HepG2 (cell line): Measurements from ENCODE around the gene GPS1. TPM values are rescaled to one million over a fixed set of nuclear protein-coding genes. Genes with fewer than 3 reads are reported as not detected.

Source experiments
- ASH2L ChIP-seq: fragments of 300-600, 200-600 bp; sonication (generic); IDR thresholded peaks from 2 replicates; pipeline ENCODE4 v1.7.0; 2017; ENCODE audit warnings: low read depth, mild to moderate bottlenecking, moderate library complexity, mixed read lengths, low read length; ENCODE audit not compliant: insufficient read length
- CEBPG ChIP-seq: IDR thresholded peaks from 2 replicates; pipeline ENCODE4 v1.6.1; 2016
- CREB1 ChIP-seq, 2 experiments: fragments of 450-650 bp in 1 of 2; IDR thresholded peaks; 2 replicates each; pipeline ENCODE4 v1.6.1; 2016 to 2017; ENCODE audit warnings: control low read depth in 1 of 2, mild to moderate bottlenecking in 1 of 2, missing compliant biosample characterization in 1 of 2, missing genetic modification characterization in 1 of 2
- FOXK1 ChIP-seq: sonication (generic); formaldehyde crosslinking; IDR thresholded peaks from 2 replicates; pipeline ENCODE4 v1.4.0; 2020; ENCODE audit warnings: low read depth, missing genetic modification reagents, borderline replicate concordance
- GATAD2A ChIP-seq: IDR thresholded peaks from 2 replicates; pipeline ENCODE4 v1.6.1; 2016
- GFI1 ChIP-seq: sonication (generic); formaldehyde crosslinking; IDR thresholded peaks from 2 replicates; pipeline ENCODE4 v1.5.0; 2020; ENCODE audit warnings: missing genetic modification reagents, mild to moderate bottlenecking, borderline replicate concordance
- HDAC2 ChIP-seq: sonication (generic); formaldehyde crosslinking; IDR thresholded peaks from 2 replicates; pipeline ENCODE4 v1.4.0; 2020; ENCODE audit warnings: missing genetic modification reagents
- MAZ ChIP-seq, 2 experiments: sonication (generic) in 1 of 2; formaldehyde crosslinking in 1 of 2; IDR thresholded peaks; 2 replicates each; pipeline versions ENCODE4 v1.5.0 to v1.6.1; 2012 to 2020; ENCODE audit warnings: low read depth in 2 of 2, mild to moderate bottlenecking in 2 of 2, borderline replicate concordance in 1 of 2, improper control_type of control experiment in 1 of 2, low read length in 1 of 2, missing genetic modification reagents in 1 of 2, moderate library complexity in 1 of 2
- MBD4 ChIP-seq: IDR thresholded peaks from 2 replicates; pipeline ENCODE4 v1.6.1; 2012; ENCODE audit warnings: low read length, inconsistent platforms, borderline replicate concordance
- PHF20 ChIP-seq: sonication (generic); formaldehyde crosslinking; IDR thresholded peaks from 2 replicates; pipeline ENCODE4 v1.5.0; 2020; ENCODE audit warnings: mild to moderate bottlenecking, missing genetic modification reagents
- SRSF4 ChIP-seq: fragments of 200-400 bp; formaldehyde crosslinking; IDR thresholded peaks from one replicate; pipeline ENCODE4 v1.6.1; 2018; ENCODE audit warnings: mild to moderate bottlenecking, low read depth, low read length, moderate library complexity; ENCODE audit not compliant: poor library complexity, severe bottlenecking
- THRA ChIP-seq: sonication (generic); formaldehyde crosslinking; IDR thresholded peaks from 2 replicates; pipeline ENCODE4 v1.4.0; 2020; ENCODE audit warnings: missing genetic modification reagents, borderline replicate concordance
- ZBTB44 ChIP-seq: sonication (generic); formaldehyde crosslinking; IDR thresholded peaks from 2 replicates; pipeline ENCODE4 v1.4.0; 2020; ENCODE audit warnings: missing genetic modification reagents
- ZNF180 ChIP-seq: sonication (generic); formaldehyde crosslinking; IDR thresholded peaks from 2 replicates; pipeline ENCODE4 v1.4.0; 2020; ENCODE audit warnings: low read depth, missing genetic modification reagents, borderline replicate concordance
- ZNF343 ChIP-seq: sonication (generic); formaldehyde crosslinking; IDR thresholded peaks from 2 replicates; pipeline ENCODE4 v1.4.0; 2020; ENCODE audit warnings: mild to moderate bottlenecking, missing genetic modification reagents
- ZNF383 ChIP-seq: sonication (generic); formaldehyde crosslinking; IDR thresholded peaks from 2 replicates; pipeline ENCODE4 v1.4.0; 2020; ENCODE audit warnings: missing genetic modification reagents, mild to moderate bottlenecking, borderline replicate concordance
- ZNF543 ChIP-seq: sonication (generic); formaldehyde crosslinking; IDR thresholded peaks from 2 replicates; pipeline ENCODE4 v1.4.0; 2020; ENCODE audit warnings: mild to moderate bottlenecking, missing genetic modification reagents
- ZNF615 ChIP-seq: sonication (generic); formaldehyde crosslinking; IDR thresholded peaks from 2 replicates; pipeline ENCODE4 v1.5.0; 2020; ENCODE audit warnings: mild to moderate bottlenecking, missing genetic modification reagents, borderline replicate concordance
- ZNF839 ChIP-seq: sonication (generic); formaldehyde crosslinking; IDR thresholded peaks from 2 replicates; pipeline ENCODE4 v1.4.0; 2020; ENCODE audit warnings: missing genetic modification reagents, mild to moderate bottlenecking, borderline replicate concordance
- polyA plus RNA-seq, 8 experiments: library from polyadenylated mRNA; depleted of rRNA in 3 of 8; stranded (reverse) in 7 of 8; unstranded in 1 of 8; fragments of >200 nt; fragmentation: Illumina TruSeq in 4 of 8; extraction: Trizol in 4 of 8; gene quantifications; 2 replicates each; pipeline versions ENCODE4 v1.2.1 to v1.2.3, GENCODE V29; 2011 to 2016; ENCODE audit warnings: low read depth in 4 of 8, missing spikeins in 1 of 8, mixed read lengths in 1 of 8; ENCODE audit not compliant: insufficient read depth in 1 of 8
- total RNA-seq, 5 experiments: library from RNA; depleted of rRNA; stranded (reverse); fragments of >200 nt; fragmentation: Illumina TruSeq; extraction: Trizol; gene quantifications; 2 replicates each; pipeline ENCODE4 v1.2.3, GENCODE V29; 2016; ENCODE audit warnings: low read depth in 1 of 5
- TF ChIP-seq, protein P1 (sequence below): sonication (generic); formaldehyde crosslinking; conservative IDR thresholded peaks from 2 replicates; pipeline ENCODE4 v1.4.0; 2020; ENCODE audit warnings: missing genetic modification reagents
- TF ChIP-seq, protein P2 (sequence below): IDR thresholded peaks from 2 replicates; pipeline ENCODE4 v1.6.1; 2018; ENCODE audit warnings: missing genetic modification reagents, mild to moderate bottlenecking, missing compliant biosample characterization

Gene GPS1
- total and polyA plus RNA-seq, 2 of the 13 experiments (the other 11 are each of a cell fraction or from before 2014, with no cell fraction given), result 124 to 128 TPM

DNA sequence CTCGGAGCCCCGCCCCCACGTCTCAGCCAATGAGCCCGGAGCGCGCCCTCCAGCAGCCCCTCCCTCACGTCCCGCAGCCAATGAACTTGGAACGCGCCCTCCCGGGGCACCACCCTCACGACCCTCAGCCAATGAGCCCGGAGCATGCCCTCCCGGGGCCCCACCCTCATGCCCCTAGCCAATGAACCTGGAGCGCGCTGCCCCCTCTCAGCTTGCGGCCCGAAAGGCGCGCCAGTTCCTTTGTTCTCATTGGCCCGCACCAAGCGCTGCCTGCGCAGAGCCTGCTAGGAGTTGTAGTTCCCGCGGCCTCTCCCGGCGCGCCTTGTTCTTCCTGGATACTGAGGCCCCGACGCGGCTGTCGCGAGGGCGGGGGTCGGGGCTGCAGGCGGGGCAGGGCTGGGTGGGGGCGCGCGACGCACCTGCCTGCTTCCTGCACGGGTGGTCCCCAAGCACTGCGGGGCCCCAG is 28.7 kb upstream of the GPS1 start, which contains the start of gene LRRC45 (continued):
- TF ChIP-seq ZNF383 (CRISPR knock-in tag) (no peak), ZBTB44 (CRISPR knock-in tag) (0 out of 2 replicates have a peak, but pooled peaks have one; percentile 14), GATAD2A (CRISPR knock-in tag) (0 out of 2 replicates have a peak, but pooled peaks have one; percentile 2), ZNF543 (CRISPR knock-in tag) (0 out of 2 replicates have a peak, but pooled peaks have one; percentile 15), GFI1 (no peak), MAZ (IDR thresholded peaks at IDR 0.05; ENCODE audit: borderline replicate concordance, low read depth, low read length) (peak; percentile 97), MAZ (CRISPR knock-in tag; IDR thresholded peaks at IDR 0.05; ENCODE audit: low read depth) (peak; percentile 61), MBD4 (no peak), ZNF343 (CRISPR knock-in tag) (peak; percentile 16; the same call in 1 of the 2 replicates), ASH2L (peak; percentile 41), FOXK1 (0 out of 2 replicates have a peak, but pooled peaks have one; percentile 47), ZNF180 (no peak), ZNF839 (CRISPR knock-in tag) (no peak), PHF20 (CRISPR knock-in tag) (peak; percentile 22; the same call in 1 of the 2 replicates), ZNF615 (CRISPR knock-in tag) (no peak), CEBPG (CRISPR knock-in tag) (0 out of 2 replicates have a peak, but pooled peaks have one; percentile 5), HDAC2 (no peak), SRSF4 (no peak), CREB1 (IDR thresholded peaks at IDR 0.05) (peak; percentile 82), CREB1 (CRISPR knock-in tag; IDR thresholded peaks at IDR 0.05) (no peak), THRA (CRISPR knock-in tag) (0 out of 2 replicates have a peak, but pooled peaks have one; percentile 4)
- TF ChIP-seq, protein P1, sequence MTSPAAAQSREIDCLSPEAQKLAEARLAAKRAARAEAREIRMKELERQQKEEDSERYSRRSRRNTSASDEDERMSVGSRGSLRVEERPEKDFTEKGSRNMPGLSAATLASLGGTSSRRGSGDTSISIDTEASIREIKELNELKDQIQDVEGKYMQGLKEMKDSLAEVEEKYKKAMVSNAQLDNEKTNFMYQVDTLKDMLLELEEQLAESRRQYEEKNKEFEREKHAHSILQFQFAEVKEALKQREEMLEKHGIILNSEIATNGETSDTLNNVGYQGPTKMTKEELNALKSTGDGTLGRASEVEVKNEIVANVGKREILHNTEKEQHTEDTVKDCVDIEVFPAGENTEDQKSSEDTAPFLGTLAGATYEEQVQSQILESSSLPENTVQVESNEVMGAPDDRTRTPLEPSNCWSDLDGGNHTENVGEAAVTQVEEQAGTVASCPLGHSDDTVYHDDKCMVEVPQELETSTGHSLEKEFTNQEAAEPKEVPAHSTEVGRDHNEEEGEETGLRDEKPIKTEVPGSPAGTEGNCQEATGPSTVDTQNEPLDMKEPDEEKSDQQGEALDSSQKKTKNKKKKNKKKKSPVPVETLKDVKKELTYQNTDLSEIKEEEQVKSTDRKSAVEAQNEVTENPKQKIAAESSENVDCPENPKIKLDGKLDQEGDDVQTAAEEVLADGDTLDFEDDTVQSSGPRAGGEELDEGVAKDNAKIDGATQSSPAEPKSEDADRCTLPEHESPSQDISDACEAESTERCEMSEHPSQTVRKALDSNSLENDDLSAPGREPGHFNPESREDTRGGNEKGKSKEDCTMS, result no peak
- TF ChIP-seq, protein P2, sequence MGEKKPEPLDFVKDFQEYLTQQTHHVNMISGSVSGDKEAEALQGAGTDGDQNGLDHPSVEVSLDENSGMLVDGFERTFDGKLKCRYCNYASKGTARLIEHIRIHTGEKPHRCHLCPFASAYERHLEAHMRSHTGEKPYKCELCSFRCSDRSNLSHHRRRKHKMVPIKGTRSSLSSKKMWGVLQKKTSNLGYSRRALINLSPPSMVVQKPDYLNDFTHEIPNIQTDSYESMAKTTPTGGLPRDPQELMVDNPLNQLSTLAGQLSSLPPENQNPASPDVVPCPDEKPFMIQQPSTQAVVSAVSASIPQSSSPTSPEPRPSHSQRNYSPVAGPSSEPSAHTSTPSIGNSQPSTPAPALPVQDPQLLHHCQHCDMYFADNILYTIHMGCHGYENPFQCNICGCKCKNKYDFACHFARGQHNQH, result 0 out of 2 replicates have a peak, but pooled peaks have one; percentile 8
